Endothelial cell of umbilical vein (primary cell): ENCODE results near the gene AMD1. TPM values are rescaled to one million over a fixed set of nuclear protein-coding genes. Genes with fewer than 3 reads are reported as not detected.

Experiments used
- BruUV-seq: library from RNA; stranded (reverse); fragments of 400-500 nt; replicated peaks from 2 replicates; lab custom pipeline; 2021; lab: Mats Ljungman, UMichigan
- CTCF ChIA-PET: fragments of 300-600, 350-600 bp; sonication (Branson Sonifier 250); formaldehyde crosslinking; loops from one replicate; lab custom pipeline; 2021; ENCODE audit warnings: antibody characterized with exemption, inconsistent platforms; lab: Charles Lee
- POLR2A ChIA-PET: fragments of 300-600, 350-600 bp; sonication (Branson Sonifier 250); formaldehyde crosslinking; loops from one replicate; lab custom pipeline; 2021; ENCODE audit warnings: antibody characterized with exemption, inconsistent platforms; lab: Charles Lee
- DNase-seq: peaks from one replicate; pipeline ENCODE4 v3.0.0-alpha.2; 2011; ENCODE audit warnings: low read depth, low spot score
- FAIRE-seq: peaks from 2 replicates; lab custom pipeline; 2011; peaks lifted over from hg19 to GRCh38; lab: Jason Lieb, UNC
- H2AFZ ChIP-seq: 2 replicates; pipeline ENCODE4 v1.6.0; 2012; ENCODE audit warnings: low read depth, low read length, control low read depth, inconsistent platforms
- H3K27ac ChIP-seq: 2 replicates; pipeline ENCODE4 v1.5.1; 2011; ENCODE audit warnings: low read depth, mild to moderate bottlenecking, control low read depth, low read length, moderate library complexity; ENCODE audit not compliant: insufficient read depth
- H3K27me3 ChIP-seq, 2 experiments: 2 replicates each; pipeline versions ENCODE4 v1.6.0 to v1.6.1; 2011; ENCODE audit warnings: low read length in 2 of 2, mixed read lengths in 1 of 2; ENCODE audit not compliant: control insufficient read depth in 2 of 2, insufficient read depth in 2 of 2
- H3K36me3 ChIP-seq, 2 experiments: 2 replicates in 1 of 2; 3 replicates in 1 of 2; pipeline ENCODE4 v1.5.1; 2011; ENCODE audit warnings: low read length in 2 of 2, mild to moderate bottlenecking in 1 of 2, moderate library complexity in 1 of 2; ENCODE audit not compliant: control insufficient read depth in 2 of 2, insufficient read depth in 2 of 2; ENCODE audit errors: extremely low read depth in 1 of 2
- H3K4me1 ChIP-seq: 3 replicates; pipeline ENCODE4 v1.5.1; 2011; ENCODE audit warnings: mild to moderate bottlenecking, low read length; ENCODE audit not compliant: control insufficient read depth, insufficient read depth; ENCODE audit errors: extremely low read depth
- H3K4me2 ChIP-seq: 2 replicates; pipeline ENCODE4 v1.6.1; 2011; ENCODE audit warnings: low read length, control low read depth, mixed read lengths; ENCODE audit not compliant: insufficient read depth
- H3K4me3 ChIP-seq, 3 experiments: fragments of 200-600 bp in 1 of 3; sonication (generic), shearing (Covaris generic) in 1 of 3; replicated peaks in 1 of 3; 2 replicates each; pipeline ENCODE4 v1.5.1; 2011 to 2016; ENCODE audit warnings: control low read depth in 3 of 3, low read length in 3 of 3, mild to moderate bottlenecking in 2 of 3, inconsistent platforms in 1 of 3, low read depth in 1 of 3, moderate library complexity in 1 of 3; ENCODE audit not compliant: insufficient read depth in 1 of 3
- H3K79me2 ChIP-seq: 2 replicates; pipeline ENCODE4 v1.6.0; 2012; ENCODE audit warnings: low read length, inconsistent platforms; ENCODE audit not compliant: control insufficient read depth, insufficient read depth
- H3K9ac ChIP-seq: replicated peaks from 2 replicates; pipeline ENCODE3; 2011; ENCODE audit warnings: low read length, control low read depth; ENCODE audit not compliant: insufficient read depth; ENCODE audit errors: extremely low read depth
- H3K9me1 ChIP-seq: replicated peaks from 3 replicates; pipeline ENCODE4 v1.6.0; 2011; ENCODE audit warnings: mild to moderate bottlenecking, low read length; ENCODE audit not compliant: control insufficient read depth, insufficient read depth; ENCODE audit errors: extremely low read depth
- H3K9me3 ChIP-seq: replicated peaks from 2 replicates; pipeline ENCODE4 v1.5.1; 2012; ENCODE audit warnings: low read length, inconsistent platforms; ENCODE audit not compliant: control insufficient read depth, insufficient read depth
- H4K20me1 ChIP-seq: replicated peaks from 2 replicates; pipeline ENCODE3; 2011; ENCODE audit warnings: mild to moderate bottlenecking, low read length; ENCODE audit not compliant: control insufficient read depth, insufficient read depth; ENCODE audit errors: extremely low read depth
- EZH2 ChIP-seq: IDR thresholded peaks from 2 replicates; pipeline ENCODE4 v1.6.1; 2012; ENCODE audit warnings: borderline replicate concordance, low read depth, mild to moderate bottlenecking, moderate library complexity, low read length, inconsistent platforms; ENCODE audit not compliant: severe bottlenecking
- GATA2 ChIP-seq: IDR thresholded peaks from 2 replicates; pipeline ENCODE4 v1.7.0; 2011; ENCODE audit warnings: low read depth, mild to moderate bottlenecking, moderate library complexity, mixed read lengths, low read length; ENCODE audit not compliant: insufficient read length, insufficient read depth
- MYC ChIP-seq: IDR thresholded peaks from one replicate; pipeline ENCODE4 v1.6.1; 2011; ENCODE audit warnings: mild to moderate bottlenecking, low read depth, low read length
- POLR2A ChIP-seq: IDR thresholded peaks from 2 replicates; pipeline ENCODE4 v1.6.1; 2012; ENCODE audit warnings: low read depth, mild to moderate bottlenecking, control low read depth, low read length
- POLR2AphosphoS5 ChIP-seq: IDR thresholded peaks from 2 replicates; pipeline ENCODE4 v1.6.1; 2012; ENCODE audit warnings: low read depth, mild to moderate bottlenecking, control low read depth, low read length, moderate library complexity; ENCODE audit not compliant: insufficient read depth
- dilution Hi-C: fragments of 300-500 bp; cut with MboI; formaldehyde crosslinking; loops from one replicate; pipeline ENCODE4 v1.15.0; 2019; ENCODE audit warnings: low sequenced_read_pairs; ENCODE audit not compliant: extremely low pct_ligation_motif_present
- intact Hi-C: fragments of 100-400 bp; cut with micrococcal nuclease; formaldehyde crosslinking; loops from one replicate; pipeline ENCODE4 v1.10.0; 2022
- polyA plus RNA-seq, 4 experiments: library from polyadenylated mRNA; depleted of rRNA in 3 of 4; stranded (reverse) in 3 of 4; unstranded in 1 of 4; fragments of >200 nt; gene quantifications; 2 replicates each; pipeline versions ENCODE4 v1.2.1 to v1.2.3, GENCODE V29; 2011 to 2012; ENCODE audit warnings: missing spikeins in 1 of 4
- total RNA-seq: library from RNA; stranded (reverse); gene quantifications from 2 replicates; pipeline ENCODE4 v1.2.3, GENCODE V29; 2021
- TF ChIP-seq, protein P1 (sequence below), 2 donors: IDR thresholded peaks; 1 replicate in 1 of 2; 2 replicates in 1 of 2; pipeline ENCODE4 v1.5.1; 2011; ENCODE audit warnings: low read length in 2 of 2, mild to moderate bottlenecking in 2 of 2, moderate library complexity in 2 of 2, control low read depth in 1 of 2, inconsistent platforms in 1 of 2, low read depth in 1 of 2; ENCODE audit not compliant: insufficient read depth in 1 of 2; ENCODE audit errors: extremely low read depth in 1 of 2

AMD1 gene
- total and polyA plus RNA-seq, 2 donors (not counting 3 experiments of a cell fraction or from before 2014, with no cell fraction given): 13.1 to 48.2 TPM

DNA sequence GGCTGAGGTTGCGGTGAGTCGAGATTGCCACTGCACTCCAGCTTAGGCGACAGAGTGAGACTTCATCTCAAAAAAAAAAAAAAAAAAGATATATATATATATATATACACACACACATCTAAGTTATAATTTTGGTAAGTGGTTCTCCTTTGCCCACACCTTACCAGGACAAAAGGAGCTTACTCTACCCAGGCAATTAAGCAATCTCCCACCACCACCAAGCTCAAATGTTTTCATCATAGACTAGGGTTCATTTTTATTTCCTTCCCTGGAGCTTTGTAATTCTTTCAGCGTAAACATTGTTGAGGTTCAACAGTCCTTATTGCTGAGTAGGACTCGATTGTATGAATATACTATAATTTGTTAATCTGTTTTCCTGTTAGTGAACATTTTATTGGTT lies 23.5 kb downstream of the AMD1 start:
- POLR2A ChIA-PET: interaction anchor here (0.5 to 1.5 kb wide), 4 partner anchors 23 to 860 kb away, joined by 3 to 6 read pairs (median 3); partner anchors contain the start of genes AMD1 and CDK19
- BruUV-seq: no TSS peak
- Histone ChIP-seq H3K4me3 (no peak overlapping the region), H3K4me2 (no peak overlapping the region), H3K27me3 (no peaks in the 10 kb centered on the region), H2AFZ (no peak overlapping the region), H3K36me3 (peaks cover 14 to 16% of the 10 kb centered on the region in 2 experiments), H4K20me1 (no peaks in the 10 kb centered on the region), H3K9ac (no peak overlapping the region), H3K4me1 (no peaks in the 10 kb centered on the region), H3K27ac (no peak overlapping the region), H3K9me1 (no peaks in the 10 kb centered on the region), H3K9me3 (no peaks in the 10 kb centered on the region), H3K79me2 (no peaks in the 10 kb centered on the region)
- CTCF ChIA-PET: interaction anchor here (0.6 to 1.0 kb wide), 5 partner anchors 10 to 371 kb away, joined by 3 to 5 read pairs (median 3); no protein-coding TSS in a partner anchor
- TF ChIP-seq MYC (no peak), EZH2 (no peak)
- TF ChIP-seq, protein P1, sequence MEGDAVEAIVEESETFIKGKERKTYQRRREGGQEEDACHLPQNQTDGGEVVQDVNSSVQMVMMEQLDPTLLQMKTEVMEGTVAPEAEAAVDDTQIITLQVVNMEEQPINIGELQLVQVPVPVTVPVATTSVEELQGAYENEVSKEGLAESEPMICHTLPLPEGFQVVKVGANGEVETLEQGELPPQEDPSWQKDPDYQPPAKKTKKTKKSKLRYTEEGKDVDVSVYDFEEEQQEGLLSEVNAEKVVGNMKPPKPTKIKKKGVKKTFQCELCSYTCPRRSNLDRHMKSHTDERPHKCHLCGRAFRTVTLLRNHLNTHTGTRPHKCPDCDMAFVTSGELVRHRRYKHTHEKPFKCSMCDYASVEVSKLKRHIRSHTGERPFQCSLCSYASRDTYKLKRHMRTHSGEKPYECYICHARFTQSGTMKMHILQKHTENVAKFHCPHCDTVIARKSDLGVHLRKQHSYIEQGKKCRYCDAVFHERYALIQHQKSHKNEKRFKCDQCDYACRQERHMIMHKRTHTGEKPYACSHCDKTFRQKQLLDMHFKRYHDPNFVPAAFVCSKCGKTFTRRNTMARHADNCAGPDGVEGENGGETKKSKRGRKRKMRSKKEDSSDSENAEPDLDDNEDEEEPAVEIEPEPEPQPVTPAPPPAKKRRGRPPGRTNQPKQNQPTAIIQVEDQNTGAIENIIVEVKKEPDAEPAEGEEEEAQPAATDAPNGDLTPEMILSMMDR (IDR thresholded peaks at IDR 0.05; ENCODE audit: extremely low read depth in 1 of 2, insufficient read depth in 1 of 2, low read depth in 1 of 2, low read length in 2 of 2): no peak
- dilution Hi-C loops (no loop called here), intact Hi-C loops (no loop called here)
- FAIRE-seq (no peak), DNase-seq (no peak)

DNA sequence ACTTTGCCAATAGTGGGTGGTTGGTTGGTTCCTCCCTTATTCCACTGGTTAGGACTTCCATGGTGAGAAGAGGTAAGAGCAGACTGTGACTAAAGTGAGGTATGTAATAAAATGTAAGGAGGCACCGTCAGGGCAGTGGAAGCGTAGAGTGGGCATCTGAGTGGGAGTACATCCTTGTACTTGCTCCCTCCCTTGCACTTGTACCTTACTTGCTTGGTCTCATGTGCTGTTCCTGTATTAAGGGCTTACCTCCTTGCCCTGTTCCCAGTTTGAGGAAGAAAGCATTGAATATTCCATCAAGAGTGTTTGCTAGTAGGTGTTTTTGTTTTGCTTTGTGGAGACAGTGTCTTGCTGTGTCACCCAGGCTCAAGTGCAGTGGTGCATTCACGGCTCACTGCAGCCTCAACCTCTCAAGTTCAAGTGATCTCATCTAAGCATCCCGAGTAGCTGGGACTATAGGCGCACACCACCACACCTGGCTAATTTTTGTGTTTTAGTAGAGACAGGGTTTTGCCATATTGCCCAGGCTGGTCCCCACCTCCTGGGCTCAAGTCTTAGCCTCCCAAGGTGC lies 25.5 kb downstream of the AMD1 start:
- H3K36me3 ChIP-seq: peaks cover 10% of the 10 kb centered on the region in 2 experiments
- no peak overlapping the region for H3K27ac ChIP-seq
- no peaks in the 10 kb centered on the region for H3K27me3 ChIP-seq
- H3K4me1 ChIP-seq: no peaks in the 10 kb centered on the region
- ChIA-PET CTCF (no interaction called here), POLR2A (no interaction called here)
- BruUV-seq: no TSS peak
- no peak overlapping the region for H3K9ac ChIP-seq
- no peak overlapping the region for H3K4me2 ChIP-seq
- H3K9me1 ChIP-seq: no peaks in the 10 kb centered on the region
- H3K9me3 ChIP-seq: no peaks in the 10 kb centered on the region
- H4K20me1 ChIP-seq: no peaks in the 10 kb centered on the region
- no peak overlapping the region for H2AFZ ChIP-seq
- no peak overlapping the region for H3K4me3 ChIP-seq
- FAIRE-seq (no peak), DNase-seq (no peak)
- intact Hi-C loops: no loop called here
- TF ChIP-seq GATA2 (no peak), POLR2AphosphoS5 (no peak), MYC (no peak), EZH2 (no peak), POLR2A (no peak)
- TF ChIP-seq, protein P1 (IDR thresholded peaks at IDR 0.05; ENCODE audit: extremely low read depth in 1 of 2, insufficient read depth in 1 of 2, low read depth in 1 of 2, low read length in 2 of 2): no peak
- H3K79me2 ChIP-seq: no peaks in the 10 kb centered on the region
- dilution Hi-C loops: no loop called here
